HEK293 (cell line): ENCODE results near the gene ASTN2.

Source experiments
- CTCF ChIA-PET: fragments of 350-600 bp; formaldehyde crosslinking; extraction: SDS; loops from one replicate; lab custom pipeline; 2021; ENCODE audit warnings: antibody characterized with exemption; lab: Yijun Ruan, JAX
- POLR2A ChIA-PET: fragments of 300-600 bp; formaldehyde crosslinking; extraction: SDS; loops from one replicate; lab custom pipeline; 2020; ENCODE audit warnings: antibody characterized with exemption, inconsistent platforms; lab: Yijun Ruan, JAX
- H3K27ac ChIP-seq: fragments of 200-500 bp; sonication (Bioruptor generic); 2 replicates; pipeline ENCODE4 v1.5.1; 2014; ENCODE audit warnings: low read depth, low read length, control low read depth, inconsistent platforms; ENCODE audit errors: extremely low read depth
- H3K36me3 ChIP-seq, 2 experiments: fragments of 200-500 bp in 1 of 2; sonication (Bioruptor generic) in 1 of 2; 1 replicate in 1 of 2; 2 replicates in 1 of 2; pipeline ENCODE4 v1.5.1; 2014 to 2017; ENCODE audit warnings: inconsistent platforms in 2 of 2, low read length in 2 of 2; ENCODE audit not compliant: control insufficient read depth in 2 of 2, insufficient read depth in 1 of 2
- H3K4me1 ChIP-seq: fragments of 200-500 bp; sonication (Bioruptor generic); 2 replicates; pipeline ENCODE4 v1.5.1; 2014; ENCODE audit warnings: mild to moderate bottlenecking, low read length, inconsistent platforms; ENCODE audit not compliant: control insufficient read depth, insufficient read depth
- H3K4me3 ChIP-seq: 2 replicates; pipeline ENCODE4 v1.5.1; 2011; ENCODE audit warnings: low read depth, mild to moderate bottlenecking, control low read depth, low read length, moderate library complexity
- H3K9me3 ChIP-seq: fragments of 200-500 bp; sonication (Bioruptor generic); 2 replicates; pipeline ENCODE4 v1.5.1; 2014; ENCODE audit warnings: low read depth, low read length, inconsistent platforms; ENCODE audit not compliant: control insufficient read depth, insufficient read depth
- BCL11A ChIP-seq: fragments of 450-650 bp; formaldehyde crosslinking; IDR thresholded peaks from 2 replicates; pipeline ENCODE4 v1.5.1; 2016; ENCODE audit warnings: low read depth, missing biosample characterization, missing genetic modification characterization
- BCL11B ChIP-seq: fragments of 450-650 bp; formaldehyde crosslinking; IDR thresholded peaks from 2 replicates; pipeline ENCODE4 v1.5.1; 2016; ENCODE audit warnings: low read depth, missing biosample characterization, missing genetic modification characterization
- GFI1B ChIP-seq: fragments of 450-650 bp; formaldehyde crosslinking; IDR thresholded peaks from 2 replicates; pipeline ENCODE4 v1.5.1; 2016; ENCODE audit warnings: missing biosample characterization, missing genetic modification characterization
- HOXA7 ChIP-seq: sonication (generic); formaldehyde crosslinking; IDR thresholded peaks from 2 replicates; pipeline ENCODE4 v1.8.1; 2022; ENCODE audit warnings: missing genetic modification reagents, borderline replicate concordance
- MYNN ChIP-seq: fragments of 450-650 bp; formaldehyde crosslinking; IDR thresholded peaks from 2 replicates; pipeline ENCODE4 v1.5.1; 2016; ENCODE audit warnings: missing biosample characterization, missing genetic modification characterization, borderline replicate concordance
- SCRT1 ChIP-seq: fragments of 450-650 bp; formaldehyde crosslinking; IDR thresholded peaks from 2 replicates; pipeline ENCODE4 v1.5.1; 2016; ENCODE audit warnings: missing biosample characterization, missing genetic modification characterization, borderline replicate concordance
- SCRT2 ChIP-seq: fragments of 450-650 bp; formaldehyde crosslinking; IDR thresholded peaks from 2 replicates; pipeline ENCODE4 v1.5.1; 2016; ENCODE audit warnings: missing biosample characterization, missing genetic modification characterization
- ZFP69B ChIP-seq: fragments of 450-650 bp; formaldehyde crosslinking; IDR thresholded peaks from 2 replicates; pipeline ENCODE4 v1.5.1; 2016; ENCODE audit warnings: missing biosample characterization, missing genetic modification characterization
- ZNF112 ChIP-seq: fragments of 450-650 bp; formaldehyde crosslinking; IDR thresholded peaks from 2 replicates; pipeline ENCODE4 v1.5.0; 2017; ENCODE audit warnings: missing biosample characterization, missing genetic modification characterization
- ZNF132 ChIP-seq: fragments of 450-650 bp; formaldehyde crosslinking; IDR thresholded peaks from 2 replicates; pipeline ENCODE4 v1.5.1; 2017; ENCODE audit warnings: missing biosample characterization, missing genetic modification characterization, borderline replicate concordance
- ZNF18 ChIP-seq: fragments of 450-650 bp; formaldehyde crosslinking; IDR thresholded peaks from 2 replicates; pipeline ENCODE4 v1.5.1; 2016; ENCODE audit warnings: missing biosample characterization, missing genetic modification characterization
- ZNF2 ChIP-seq: fragments of 450-650 bp; formaldehyde crosslinking; IDR thresholded peaks from 2 replicates; pipeline ENCODE4 v1.5.1; 2016; ENCODE audit warnings: missing biosample characterization, missing genetic modification characterization
- ZNF23 ChIP-seq: fragments of 450-650 bp; formaldehyde crosslinking; IDR thresholded peaks from 2 replicates; pipeline ENCODE4 v1.5.1; 2016; ENCODE audit warnings: missing biosample characterization, missing genetic modification characterization, borderline replicate concordance
- ZNF501 ChIP-seq: fragments of 450-650 bp; formaldehyde crosslinking; IDR thresholded peaks from 2 replicates; pipeline ENCODE4 v1.5.1; 2016; ENCODE audit warnings: missing biosample characterization, missing genetic modification characterization
- ZNF549 ChIP-seq: fragments of 450-650 bp; IDR thresholded peaks from 2 replicates; pipeline ENCODE4 v1.5.1; 2018; ENCODE audit warnings: missing biosample characterization, missing genetic modification characterization, mild to moderate bottlenecking, inconsistent platforms, moderate library complexity
- ZNF571 ChIP-seq: fragments of 450-650 bp; formaldehyde crosslinking; IDR thresholded peaks from 2 replicates; pipeline ENCODE4 v1.5.0; 2017; ENCODE audit warnings: missing biosample characterization, missing genetic modification characterization
- ZNF596 ChIP-seq: fragments of 450-650 bp; IDR thresholded peaks from 2 replicates; pipeline ENCODE4 v1.5.0; 2018; ENCODE audit warnings: missing biosample characterization, mild to moderate bottlenecking, missing genetic modification characterization, moderate library complexity
- ZNF610 ChIP-seq: fragments of 450-650 bp; formaldehyde crosslinking; IDR thresholded peaks from 2 replicates; pipeline ENCODE4 v1.5.1; 2016; ENCODE audit warnings: missing biosample characterization, missing genetic modification characterization, borderline replicate concordance
- ZNF664 ChIP-seq: fragments of 450-650 bp; formaldehyde crosslinking; IDR thresholded peaks from 2 replicates; pipeline ENCODE4 v1.5.1; 2016; ENCODE audit warnings: missing biosample characterization, missing genetic modification characterization
- ZNF670 ChIP-seq: fragments of 450-650 bp; formaldehyde crosslinking; IDR thresholded peaks from 2 replicates; pipeline ENCODE4 v1.5.1; 2016; ENCODE audit warnings: missing biosample characterization, missing genetic modification characterization, low read depth
- ZNF843 ChIP-seq: fragments of 450-650 bp; formaldehyde crosslinking; IDR thresholded peaks from 2 replicates; pipeline ENCODE4 v1.5.1; 2016; ENCODE audit warnings: missing biosample characterization, missing genetic modification characterization
- TF ChIP-seq, protein P1 (sequence below): fragments of 450-650 bp; formaldehyde crosslinking; IDR thresholded peaks from 2 replicates; pipeline ENCODE4 v1.5.0; 2017; ENCODE audit warnings: missing biosample characterization, missing genetic modification characterization, borderline replicate concordance
- TF ChIP-seq, protein P2 (sequence below): fragments of 450-650 bp; formaldehyde crosslinking; IDR thresholded peaks from 2 replicates; pipeline ENCODE4 v1.5.1; 2016; ENCODE audit warnings: missing biosample characterization, missing genetic modification characterization
- TF ChIP-seq, protein P3 (sequence below): fragments of 450-650 bp; formaldehyde crosslinking; IDR thresholded peaks from 2 replicates; pipeline ENCODE4 v1.5.1; 2017; ENCODE audit warnings: missing biosample characterization, missing genetic modification characterization
- TF ChIP-seq, protein P4 (sequence below): fragments of 450-650 bp; IDR thresholded peaks from 2 replicates; pipeline ENCODE4 v1.5.1; 2018; ENCODE audit warnings: missing biosample characterization, missing genetic modification characterization
- TF ChIP-seq, protein P5 (sequence below): fragments of 450-650 bp; formaldehyde crosslinking; optimal IDR thresholded peaks from 2 replicates; pipeline ENCODE3; 2016; ENCODE audit warnings: missing biosample characterization, mild to moderate bottlenecking, missing genetic modification characterization

Gene ASTN2

DNA sequence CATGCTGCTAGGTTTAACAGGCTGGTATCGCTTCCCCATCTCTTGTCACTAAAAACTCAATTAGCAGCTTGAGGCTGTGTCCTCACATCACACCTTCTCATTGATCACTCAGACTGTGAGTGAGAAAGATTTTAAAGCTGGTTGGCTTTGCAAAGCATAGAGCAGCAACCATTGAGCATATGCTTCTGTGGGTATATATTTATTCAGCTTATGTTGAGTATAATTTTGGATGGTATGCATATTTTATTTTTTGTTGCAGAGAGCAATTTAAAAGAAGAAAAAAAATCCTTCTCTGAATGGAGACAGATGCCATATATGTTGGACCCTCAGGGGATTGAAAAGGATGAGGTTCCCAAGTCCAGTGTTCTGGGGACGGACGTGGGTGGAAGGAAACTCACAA, 565.1 kb downstream of the ASTN2 start:
- no peak overlapping the region for H3K27ac ChIP-seq

DNA sequence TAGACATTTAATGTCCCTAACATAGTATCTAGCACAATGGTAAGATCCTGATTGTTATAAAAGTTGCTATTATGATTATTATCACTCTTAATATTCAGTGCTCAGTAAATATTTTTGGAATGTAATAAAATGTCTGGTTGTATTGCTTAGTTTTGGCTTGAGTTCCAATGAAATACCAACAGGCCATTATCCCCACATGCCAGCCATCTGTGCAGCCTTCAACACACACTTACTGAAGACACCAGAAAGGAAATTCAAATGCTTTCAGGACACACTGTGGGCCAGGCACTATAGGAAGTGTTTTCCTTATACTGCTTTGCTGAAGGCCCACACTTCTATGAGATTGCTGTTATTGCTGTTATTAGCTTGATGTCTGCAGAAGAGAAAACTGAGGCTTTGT, 570.2 kb downstream of the ASTN2 start:
- H3K4me3 ChIP-seq, result no peak overlapping the region
- ChIA-PET CTCF (no interaction called here), POLR2A (no interaction called here)
- TF ChIP-seq BCL11B (tag by site-specific recombination), result no peak
- TF ChIP-seq BCL11A (tag by site-specific recombination), result no peak
- TF ChIP-seq ZNF670 (tag by site-specific recombination), result no peak
- no peak for TF ChIP-seq SCRT2 (tag by site-specific recombination)
- TF ChIP-seq SCRT1 (tag by site-specific recombination), result no peak
- TF ChIP-seq ZNF112 (tag by site-specific recombination), result no peak
- TF ChIP-seq, protein P1, sequence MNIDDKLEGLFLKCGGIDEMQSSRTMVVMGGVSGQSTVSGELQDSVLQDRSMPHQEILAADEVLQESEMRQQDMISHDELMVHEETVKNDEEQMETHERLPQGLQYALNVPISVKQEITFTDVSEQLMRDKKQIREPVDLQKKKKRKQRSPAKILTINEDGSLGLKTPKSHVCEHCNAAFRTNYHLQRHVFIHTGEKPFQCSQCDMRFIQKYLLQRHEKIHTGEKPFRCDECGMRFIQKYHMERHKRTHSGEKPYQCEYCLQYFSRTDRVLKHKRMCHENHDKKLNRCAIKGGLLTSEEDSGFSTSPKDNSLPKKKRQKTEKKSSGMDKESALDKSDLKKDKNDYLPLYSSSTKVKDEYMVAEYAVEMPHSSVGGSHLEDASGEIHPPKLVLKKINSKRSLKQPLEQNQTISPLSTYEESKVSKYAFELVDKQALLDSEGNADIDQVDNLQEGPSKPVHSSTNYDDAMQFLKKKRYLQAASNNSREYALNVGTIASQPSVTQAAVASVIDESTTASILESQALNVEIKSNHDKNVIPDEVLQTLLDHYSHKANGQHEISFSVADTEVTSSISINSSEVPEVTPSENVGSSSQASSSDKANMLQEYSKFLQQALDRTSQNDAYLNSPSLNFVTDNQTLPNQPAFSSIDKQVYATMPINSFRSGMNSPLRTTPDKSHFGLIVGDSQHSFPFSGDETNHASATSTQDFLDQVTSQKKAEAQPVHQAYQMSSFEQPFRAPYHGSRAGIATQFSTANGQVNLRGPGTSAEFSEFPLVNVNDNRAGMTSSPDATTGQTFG (tag by site-specific recombination), result no peak
- TF ChIP-seq ZNF501 (tag by site-specific recombination), result no peak
- no peak for TF ChIP-seq ZNF18 (tag by site-specific recombination)
- no peak for TF ChIP-seq ZFP69B (tag by site-specific recombination)
- TF ChIP-seq ZNF664 (tag by site-specific recombination), result no peak
- TF ChIP-seq, all 188 proteins: peak for 0
- Histone ChIP-seq H3K9me3 (no peaks in the 10 kb centered on the region), H3K36me3 (no peaks in the 10 kb centered on the region), H3K4me1 (no peaks in the 10 kb centered on the region), H3K27ac (no peak overlapping the region)

More for the DNA sequence above, 565.1 kb downstream of the ASTN2 start:
- Histone ChIP-seq H3K4me3 (no peak overlapping the region), H3K9me3 (no peaks in the 10 kb centered on the region), H3K36me3 (no peaks in the 10 kb centered on the region), H3K4me1 (no peaks in the 10 kb centered on the region)
- POLR2A ChIA-PET, result no interaction called here
- CTCF ChIA-PET, result interaction anchor here (0.8 to 1.6 kb wide), 3 partner anchors 10 to 1206 kb away, joined by 3 to 10 read pairs (median 3); no protein-coding TSS in a partner anchor
- no peak for TF ChIP-seq ZNF132 (tag by site-specific recombination)
- TF ChIP-seq, protein P2, sequence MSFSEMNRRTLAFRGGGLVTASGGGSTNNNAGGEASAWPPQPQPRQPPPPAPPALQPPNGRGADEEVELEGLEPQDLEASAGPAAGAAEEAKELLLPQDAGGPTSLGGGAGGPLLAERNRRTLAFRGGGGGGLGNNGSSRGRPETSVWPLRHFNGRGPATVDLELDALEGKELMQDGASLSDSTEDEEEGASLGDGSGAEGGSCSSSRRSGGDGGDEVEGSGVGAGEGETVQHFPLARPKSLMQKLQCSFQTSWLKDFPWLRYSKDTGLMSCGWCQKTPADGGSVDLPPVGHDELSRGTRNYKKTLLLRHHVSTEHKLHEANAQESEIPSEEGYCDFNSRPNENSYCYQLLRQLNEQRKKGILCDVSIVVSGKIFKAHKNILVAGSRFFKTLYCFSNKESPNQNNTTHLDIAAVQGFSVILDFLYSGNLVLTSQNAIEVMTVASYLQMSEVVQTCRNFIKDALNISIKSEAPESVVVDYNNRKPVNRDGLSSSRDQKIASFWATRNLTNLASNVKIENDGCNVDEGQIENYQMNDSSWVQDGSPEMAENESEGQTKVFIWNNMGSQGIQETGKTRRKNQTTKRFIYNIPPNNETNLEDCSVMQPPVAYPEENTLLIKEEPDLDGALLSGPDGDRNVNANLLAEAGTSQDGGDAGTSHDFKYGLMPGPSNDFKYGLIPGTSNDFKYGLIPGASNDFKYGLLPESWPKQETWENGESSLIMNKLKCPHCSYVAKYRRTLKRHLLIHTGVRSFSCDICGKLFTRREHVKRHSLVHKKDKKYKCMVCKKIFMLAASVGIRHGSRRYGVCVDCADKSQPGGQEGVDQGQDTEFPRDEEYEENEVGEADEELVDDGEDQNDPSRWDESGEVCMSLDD (tag by site-specific recombination), result no peak
- no peak for TF ChIP-seq GFI1B
- no peak for TF ChIP-seq ZNF843 (tag by site-specific recombination)
- TF ChIP-seq, protein P3, sequence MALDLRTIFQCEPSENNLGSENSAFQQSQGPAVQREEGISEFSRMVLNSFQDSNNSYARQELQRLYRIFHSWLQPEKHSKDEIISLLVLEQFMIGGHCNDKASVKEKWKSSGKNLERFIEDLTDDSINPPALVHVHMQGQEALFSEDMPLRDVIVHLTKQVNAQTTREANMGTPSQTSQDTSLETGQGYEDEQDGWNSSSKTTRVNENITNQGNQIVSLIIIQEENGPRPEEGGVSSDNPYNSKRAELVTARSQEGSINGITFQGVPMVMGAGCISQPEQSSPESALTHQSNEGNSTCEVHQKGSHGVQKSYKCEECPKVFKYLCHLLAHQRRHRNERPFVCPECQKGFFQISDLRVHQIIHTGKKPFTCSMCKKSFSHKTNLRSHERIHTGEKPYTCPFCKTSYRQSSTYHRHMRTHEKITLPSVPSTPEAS (tag by site-specific recombination), result no peak
- TF ChIP-seq ZNF596 (tag by site-specific recombination), result no peak
- TF ChIP-seq BCL11B (tag by site-specific recombination), result no peak
- TF ChIP-seq MYNN (tag by site-specific recombination), result no peak
- no peak for TF ChIP-seq ZNF2 (tag by site-specific recombination)
- TF ChIP-seq ZNF23 (tag by site-specific recombination), result no peak
- TF ChIP-seq, protein P4, sequence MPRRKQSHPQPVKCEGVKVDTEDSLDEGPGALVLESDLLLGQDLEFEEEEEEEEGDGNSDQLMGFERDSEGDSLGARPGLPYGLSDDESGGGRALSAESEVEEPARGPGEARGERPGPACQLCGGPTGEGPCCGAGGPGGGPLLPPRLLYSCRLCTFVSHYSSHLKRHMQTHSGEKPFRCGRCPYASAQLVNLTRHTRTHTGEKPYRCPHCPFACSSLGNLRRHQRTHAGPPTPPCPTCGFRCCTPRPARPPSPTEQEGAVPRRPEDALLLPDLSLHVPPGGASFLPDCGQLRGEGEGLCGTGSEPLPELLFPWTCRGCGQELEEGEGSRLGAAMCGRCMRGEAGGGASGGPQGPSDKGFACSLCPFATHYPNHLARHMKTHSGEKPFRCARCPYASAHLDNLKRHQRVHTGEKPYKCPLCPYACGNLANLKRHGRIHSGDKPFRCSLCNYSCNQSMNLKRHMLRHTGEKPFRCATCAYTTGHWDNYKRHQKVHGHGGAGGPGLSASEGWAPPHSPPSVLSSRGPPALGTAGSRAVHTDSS, result no peak
- no peak for TF ChIP-seq ZNF610 (tag by site-specific recombination)
- no peak for TF ChIP-seq ZNF549 (tag by site-specific recombination)
- no peak for TF ChIP-seq HOXA7 (CRISPR knock-in tag)
- no peak for TF ChIP-seq ZNF571 (tag by site-specific recombination)
- TF ChIP-seq, protein P5, sequence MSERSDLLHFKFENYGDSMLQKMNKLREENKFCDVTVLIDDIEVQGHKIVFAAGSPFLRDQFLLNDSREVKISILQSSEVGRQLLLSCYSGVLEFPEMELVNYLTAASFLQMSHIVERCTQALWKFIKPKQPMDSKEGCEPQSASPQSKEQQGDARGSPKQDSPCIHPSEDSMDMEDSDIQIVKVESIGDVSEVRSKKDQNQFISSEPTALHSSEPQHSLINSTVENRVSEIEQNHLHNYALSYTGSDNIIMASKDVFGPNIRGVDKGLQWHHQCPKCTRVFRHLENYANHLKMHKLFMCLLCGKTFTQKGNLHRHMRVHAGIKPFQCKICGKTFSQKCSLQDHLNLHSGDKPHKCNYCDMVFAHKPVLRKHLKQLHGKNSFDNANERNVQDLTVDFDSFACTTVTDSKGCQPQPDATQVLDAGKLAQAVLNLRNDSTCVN, result no peak
